SJSA1 (cell line): Measurements from ENCODE around the gene FXYD7. TPM values are rescaled to one million over a fixed set of nuclear protein-coding genes. Genes with fewer than 3 reads are reported as not detected.
A peak's percentile ranks its signal among the peaks of the same experiment; 100 is the strongest.

Source experiments
- DNase-seq, 2 experiments: peaks; one replicate each; pipeline ENCODE4 v3.0.0-alpha.2; 2015 to 2020; ENCODE audit warnings: low spot score in 2 of 2, low read depth in 1 of 2
- H3K27ac ChIP-seq: fragments of 250-450 bp; sonication (Bioruptor Pico); 2 replicates; pipeline ENCODE4 v1.5.1; 2020; ENCODE audit warnings: mild to moderate bottlenecking, moderate library complexity
- H3K27me3 ChIP-seq: fragments of 250-450 bp; sonication (Bioruptor Pico); replicated peaks from 2 replicates; pipeline ENCODE4 v1.5.1; 2020; ENCODE audit warnings: mild to moderate bottlenecking, moderate library complexity
- H3K36me3 ChIP-seq: fragments of 250-450 bp; sonication (Bioruptor Pico); 2 replicates; pipeline ENCODE4 v1.5.1; 2020; ENCODE audit warnings: mild to moderate bottlenecking
- H3K4me1 ChIP-seq: fragments of 250-450 bp; sonication (Bioruptor Pico); replicated peaks from 2 replicates; pipeline ENCODE4 v1.6.1; 2021; ENCODE audit warnings: mild to moderate bottlenecking
- H3K4me3 ChIP-seq: fragments of 250-450 bp; sonication (Bioruptor Pico); 2 replicates; pipeline ENCODE4 v1.5.1; 2020; ENCODE audit warnings: mild to moderate bottlenecking
- H3K9me3 ChIP-seq: fragments of 250-450 bp; sonication (Bioruptor Pico); replicated peaks from 2 replicates; pipeline ENCODE4 v1.5.1; 2020; ENCODE audit warnings: mild to moderate bottlenecking
- total RNA-seq: library from RNA; depleted of rRNA; stranded (reverse); fragments of >200 nt; shearing (Covaris generic); gene quantifications from 2 replicates; pipeline ENCODE4 v1.2.3, GENCODE V29; 2014

FXYD7 gene
- total RNA-seq, 1 experiment from 2014 or later: not detected

GRCh38 chr19:35165200-35166058, 22.4 kb downstream of the FXYD7 start:
- Histone ChIP-seq H3K4me3 (no peak overlapping the region), H3K27ac (no peak overlapping the region), H3K27me3 (no peaks in the 10 kb centered on the region), H3K9me3 (peaks cover 3% of the 10 kb centered on the region; the same call in 1 of the 2 replicates), H3K36me3 (peaks cover 68% of the 10 kb centered on the region), H3K4me1 (no peaks in the 10 kb centered on the region)
- DNase-seq: no peak

GRCh38 chr19:35166100-35167063, 23.3 kb downstream of the FXYD7 start:
- Histone ChIP-seq H3K27me3 (no peaks in the 10 kb centered on the region), H3K9me3 (peaks cover 3% of the 10 kb centered on the region; the same call in 1 of the 2 replicates), H3K4me1 (no peaks in the 10 kb centered on the region), H3K27ac (no peak overlapping the region), H3K4me3 (no peak overlapping the region), H3K36me3 (peaks cover 60% of the 10 kb centered on the region)
- DNase-seq: no peak

GRCh38 chr19:35167251-35168119, 24.4 kb downstream of the FXYD7 start:
- Histone ChIP-seq H3K36me3 (peaks cover 49% of the 10 kb centered on the region), H3K27ac (no peak overlapping the region), H3K9me3 (0 out of 2 replicates have a peak, but pooled peaks cover 3% of the 10 kb centered on the region), H3K4me1 (no peaks in the 10 kb centered on the region), H3K4me3 (no peak overlapping the region), H3K27me3 (no peaks in the 10 kb centered on the region)
- DNase-seq: peak in 1 of 2 experiments; percentile 36

- Histone ChIP-seq H3K27ac (no peak overlapping the region), H3K36me3 (peaks cover 43% of the 10 kb centered on the region), H3K27me3 (no peaks in the 10 kb centered on the region), H3K9me3 (0 out of 2 replicates have a peak, but pooled peaks cover 3% of the 10 kb centered on the region), H3K4me3 (no peak overlapping the region), H3K4me1 (no peaks in the 10 kb centered on the region)
- DNase-seq: peak in 1 of 2 experiments; percentile 12
Observed at GRCh38 chr19:35168196-35168595, 25.1 kb downstream of the FXYD7 start.

- H3K9me3 ChIP-seq: 0 out of 2 replicates have a peak, but pooled peaks cover under 1% of the 10 kb centered on the region
- no peak overlapping the region for H3K4me3 ChIP-seq
- peaks cover 34% of the 10 kb centered on the region for H3K36me3 ChIP-seq
- no peaks in the 10 kb centered on the region for H3K4me1 ChIP-seq
- no peak overlapping the region for H3K27ac ChIP-seq
- DNase-seq: peak in 1 of 2 experiments; percentile 25
- no peaks in the 10 kb centered on the region for H3K27me3 ChIP-seq
Observed at GRCh38 chr19:35169221-35169995, 26.4 kb downstream of the FXYD7 start.

- Histone ChIP-seq H3K27me3 (no peaks in the 10 kb centered on the region), H3K9me3 (no peaks in the 10 kb centered on the region), H3K4me1 (no peaks in the 10 kb centered on the region), H3K4me3 (no peak overlapping the region), H3K36me3 (peaks cover 23% of the 10 kb centered on the region), H3K27ac (no peak overlapping the region)
- DNase-seq: peak in 1 of 2 experiments; percentile 32
Observed at GRCh38 chr19:35170359-35171061, 27.5 kb downstream of the FXYD7 start.

GRCh38 chr19:35171730-35172129, 28.7 kb downstream of the FXYD7 start:
- Histone ChIP-seq H3K27ac (no peak overlapping the region), H3K4me1 (no peaks in the 10 kb centered on the region), H3K9me3 (no peaks in the 10 kb centered on the region), H3K36me3 (peaks cover 11% of the 10 kb centered on the region), H3K4me3 (no peak overlapping the region), H3K27me3 (no peaks in the 10 kb centered on the region)
- peak in 1 of 2 experiments; percentile 28 for DNase-seq

- Histone ChIP-seq H3K27ac (no peak overlapping the region), H3K4me3 (no peak overlapping the region), H3K4me1 (no peaks in the 10 kb centered on the region), H3K27me3 (no peaks in the 10 kb centered on the region), H3K9me3 (no peaks in the 10 kb centered on the region), H3K36me3 (peaks cover 3% of the 10 kb centered on the region; the same call in 1 of the 2 replicates)
- peak in 1 of 2 experiments; percentile 10 for DNase-seq
Observed at GRCh38 chr19:35174226-35174625, 31.2 kb downstream of the FXYD7 start.

- Histone ChIP-seq H3K4me1 (no peaks in the 10 kb centered on the region), H3K27ac (no peak overlapping the region)
- DNase-seq: peak in 1 of 2 experiments; percentile 6
Observed at GRCh38 chr19:35176181-35176570, 33.1 kb downstream of the FXYD7 start.

GRCh38 chr19:35177377-35178274, 34.6 kb downstream of the FXYD7 start:
- Histone ChIP-seq H3K9me3 (no peaks in the 10 kb centered on the region), H3K27ac (no peak overlapping the region), H3K27me3 (no peaks in the 10 kb centered on the region; the same call in 1 of the 2 replicates), H3K4me1 (no peaks in the 10 kb centered on the region), H3K36me3 (no peaks in the 10 kb centered on the region), H3K4me3 (no peak overlapping the region)
- DNase-seq: peak in 1 of 2 experiments; percentile 9

More at GRCh38 chr19:35176181-35176570, 33.1 kb downstream of the FXYD7 start:
- no peaks in the 10 kb centered on the region for H3K36me3 ChIP-seq
- H3K27me3 ChIP-seq: no peaks in the 10 kb centered on the region
- H3K9me3 ChIP-seq: no peaks in the 10 kb centered on the region
- no peak overlapping the region for H3K4me3 ChIP-seq

- Histone ChIP-seq H3K4me3 (no peak overlapping the region), H3K4me1 (no peaks in the 10 kb centered on the region), H3K36me3 (no peaks in the 10 kb centered on the region), H3K27ac (no peak overlapping the region), H3K9me3 (no peaks in the 10 kb centered on the region), H3K27me3 (no peaks in the 10 kb centered on the region; the same call in 1 of the 2 replicates)
- DNase-seq: peak in 1 of 2 experiments; percentile 2
Observed at GRCh38 chr19:35178701-35179100, 35.6 kb downstream of the FXYD7 start.
